Vagina (tissue), 2 donors: ENCODE measurements around the gene PPP4R4.
"Not testable (repeated sequence)": the region's sequence is repeated elsewhere in the genome, so short reads cannot be mapped to it uniquely, and the experiment has no call there.

Experiments
- POLR2A ChIP-seq, 2 donors: fragments of 450-650 bp; IDR thresholded peaks; one replicate each; pipeline ENCODE4 v1.6.1; 2017; ENCODE audit warnings: antibody characterized with exemption in 2 of 2, mild to moderate bottlenecking in 2 of 2, moderate library complexity in 2 of 2
- TF ChIP-seq, protein P1 (sequence below), 3 experiments: fragments of 450-650 bp in 2 of 3; fragments of 200-600 bp in 1 of 3; sonication (generic) in 1 of 3; IDR thresholded peaks; one replicate each; pipeline ENCODE4 v1.5.1; 2017 to 2019; ENCODE audit warnings: antibody characterized with exemption in 3 of 3, mild to moderate bottlenecking in 2 of 3, moderate library complexity in 2 of 3

DNA sequence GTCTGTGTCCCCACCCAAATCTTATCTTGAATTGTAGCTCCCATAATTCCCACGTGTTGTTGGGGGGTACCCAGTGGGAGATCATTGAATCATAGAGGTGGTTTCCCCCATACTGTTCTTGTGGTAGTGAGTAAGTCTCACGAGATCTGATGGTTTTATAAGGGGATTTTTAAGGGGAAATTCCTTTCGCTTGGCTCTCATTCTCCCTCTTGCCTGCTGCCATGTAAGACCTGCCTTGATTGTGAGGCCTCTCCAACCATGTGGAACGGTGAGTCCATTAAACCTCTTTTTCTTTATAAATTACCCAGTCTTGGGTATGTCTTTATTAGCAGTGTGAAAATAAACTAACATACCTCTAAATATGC is 122.0 kb downstream of the PPP4R4 start:
- TF ChIP-seq, protein P1, sequence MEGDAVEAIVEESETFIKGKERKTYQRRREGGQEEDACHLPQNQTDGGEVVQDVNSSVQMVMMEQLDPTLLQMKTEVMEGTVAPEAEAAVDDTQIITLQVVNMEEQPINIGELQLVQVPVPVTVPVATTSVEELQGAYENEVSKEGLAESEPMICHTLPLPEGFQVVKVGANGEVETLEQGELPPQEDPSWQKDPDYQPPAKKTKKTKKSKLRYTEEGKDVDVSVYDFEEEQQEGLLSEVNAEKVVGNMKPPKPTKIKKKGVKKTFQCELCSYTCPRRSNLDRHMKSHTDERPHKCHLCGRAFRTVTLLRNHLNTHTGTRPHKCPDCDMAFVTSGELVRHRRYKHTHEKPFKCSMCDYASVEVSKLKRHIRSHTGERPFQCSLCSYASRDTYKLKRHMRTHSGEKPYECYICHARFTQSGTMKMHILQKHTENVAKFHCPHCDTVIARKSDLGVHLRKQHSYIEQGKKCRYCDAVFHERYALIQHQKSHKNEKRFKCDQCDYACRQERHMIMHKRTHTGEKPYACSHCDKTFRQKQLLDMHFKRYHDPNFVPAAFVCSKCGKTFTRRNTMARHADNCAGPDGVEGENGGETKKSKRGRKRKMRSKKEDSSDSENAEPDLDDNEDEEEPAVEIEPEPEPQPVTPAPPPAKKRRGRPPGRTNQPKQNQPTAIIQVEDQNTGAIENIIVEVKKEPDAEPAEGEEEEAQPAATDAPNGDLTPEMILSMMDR (IDR thresholded peaks at IDR 0.05): not testable (repeated sequence)
- TF ChIP-seq POLR2A (IDR thresholded peaks at IDR 0.05): not testable (repeated sequence)
